ENCODE data around the gene KCTD3.

DNA sequence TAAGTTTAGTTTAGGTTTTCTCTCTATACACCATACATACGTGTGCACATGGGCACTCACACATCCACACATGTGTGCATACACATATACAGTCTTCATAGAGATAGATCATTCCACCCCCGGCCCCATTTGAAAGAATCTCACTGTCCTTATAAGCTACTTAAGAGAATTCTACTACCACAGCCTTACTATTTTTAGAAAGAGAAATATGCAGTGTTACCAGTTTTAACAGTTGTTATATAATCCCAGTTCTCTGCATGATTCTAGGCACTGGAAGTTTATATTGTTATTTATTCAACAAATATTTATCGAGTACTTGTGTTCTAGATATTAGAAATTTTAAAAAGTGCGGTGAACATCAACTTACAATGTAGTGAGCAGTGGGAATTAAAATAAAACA, 41.5 kb downstream of the KCTD3 start:
- TF ChIP-seq, protein P1, sequence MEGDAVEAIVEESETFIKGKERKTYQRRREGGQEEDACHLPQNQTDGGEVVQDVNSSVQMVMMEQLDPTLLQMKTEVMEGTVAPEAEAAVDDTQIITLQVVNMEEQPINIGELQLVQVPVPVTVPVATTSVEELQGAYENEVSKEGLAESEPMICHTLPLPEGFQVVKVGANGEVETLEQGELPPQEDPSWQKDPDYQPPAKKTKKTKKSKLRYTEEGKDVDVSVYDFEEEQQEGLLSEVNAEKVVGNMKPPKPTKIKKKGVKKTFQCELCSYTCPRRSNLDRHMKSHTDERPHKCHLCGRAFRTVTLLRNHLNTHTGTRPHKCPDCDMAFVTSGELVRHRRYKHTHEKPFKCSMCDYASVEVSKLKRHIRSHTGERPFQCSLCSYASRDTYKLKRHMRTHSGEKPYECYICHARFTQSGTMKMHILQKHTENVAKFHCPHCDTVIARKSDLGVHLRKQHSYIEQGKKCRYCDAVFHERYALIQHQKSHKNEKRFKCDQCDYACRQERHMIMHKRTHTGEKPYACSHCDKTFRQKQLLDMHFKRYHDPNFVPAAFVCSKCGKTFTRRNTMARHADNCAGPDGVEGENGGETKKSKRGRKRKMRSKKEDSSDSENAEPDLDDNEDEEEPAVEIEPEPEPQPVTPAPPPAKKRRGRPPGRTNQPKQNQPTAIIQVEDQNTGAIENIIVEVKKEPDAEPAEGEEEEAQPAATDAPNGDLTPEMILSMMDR (conservative IDR thresholded peaks at IDR 0.05 in 1 of 2, IDR thresholded peaks at IDR 0.05 in 1 of 2; ENCODE audit: extremely low read depth in 1 of 2, insufficient read depth in 1 of 2, low read depth in 1 of 2, low read length in 2 of 2): no peak
- no peak for TF ChIP-seq EZH2 (IDR thresholded peaks at IDR 0.05; ENCODE audit: borderline replicate concordance, low read length)
